Measurements from ENCODE around the gene ARHGEF4.

- TF ChIP-seq CTCF (IDR thresholded peaks at IDR 0.05) (no peak), POLR2A (IDR thresholded peaks at IDR 0.05) (no peak)
Measured at GRCh38 chr2:130918393-130918792, 81.7 kb downstream of the ARHGEF4 start.

Measured in esophagus squamous epithelium (tissue), 4 donors.